ENCODE results near the gene LAMA5.

- no peak for TF ChIP-seq POLR2A (IDR thresholded peaks at IDR 0.05)
- TF ChIP-seq CTCF (IDR thresholded peaks at IDR 0.05): no peak
Observed at GRCh38 chr20:62368976-62369814, 2.1 kb upstream of the LAMA5 start.

All from vagina (tissue), 2 donors.